Measurements from ENCODE around the gene KCNN4. TPM values are rescaled to one million over a fixed set of nuclear protein-coding genes. Genes with fewer than 3 reads are reported as not detected.
"Not testable (repeated sequence)": the region's sequence is repeated elsewhere in the genome, so short reads cannot be mapped to it uniquely, and the experiment has no call there.

The KCNN4 gene
- not detected for total RNA-seq
- polyA plus RNA-seq (2013, experiment 1 of 2): 0.89 TPM
- 0.29 TPM for polyA plus RNA-seq (2013, experiment 2 of 2)
- long read RNA-seq, experiment 1: 0 reads
- long read RNA-seq, experiment 2: 0 reads
- long read RNA-seq, experiment 3: 0 reads
- long read RNA-seq, experiment 4: 0 reads

DNA sequence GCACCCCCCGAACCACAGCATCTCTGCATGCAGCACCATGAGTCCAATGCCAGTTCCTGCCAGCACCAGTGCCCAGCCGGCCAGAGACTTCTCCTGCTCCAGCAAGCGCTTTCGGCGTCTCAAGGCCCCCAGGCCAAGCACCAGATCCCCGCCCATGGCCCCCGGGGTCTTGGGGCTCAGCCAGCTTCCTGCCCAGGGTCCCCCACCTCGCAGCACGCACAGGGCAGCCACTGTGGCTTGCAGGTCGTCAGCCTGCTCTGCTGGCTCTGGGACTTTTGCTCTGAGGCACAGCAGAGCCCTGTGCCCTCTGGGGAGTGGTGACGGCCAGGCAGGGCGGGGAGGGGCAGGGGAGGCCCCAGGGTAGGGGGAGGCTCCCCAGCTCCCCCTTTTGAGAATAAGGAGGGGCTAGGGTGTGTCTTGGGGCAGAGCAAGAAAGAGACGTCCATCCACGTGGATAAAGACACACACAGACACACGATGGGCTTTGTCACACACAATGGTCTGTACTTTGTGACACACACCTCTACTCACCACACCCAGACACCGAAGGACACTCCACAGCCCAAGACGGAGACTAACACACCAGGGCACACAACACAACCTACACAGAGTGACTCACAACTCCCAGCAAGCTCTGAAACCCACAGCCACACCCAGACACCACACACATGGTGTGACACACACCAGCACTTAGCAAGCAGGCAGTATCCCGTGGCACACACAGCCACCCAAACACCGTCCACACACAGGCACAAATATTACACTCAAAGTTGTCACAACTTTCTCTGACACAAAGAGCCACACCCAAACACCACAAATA, at the start of gene KCNN4:
Gene KCNN4 (minus strand): TSS at position 268 of the 820 bp plus-strand sequence. CDS start 112 bp downstream, at position 156.
- Mint-ChIP-seq H3K9me3 (no peaks in the 10 kb centered on the region), H3K4me1 (peaks cover 14% of the 10 kb centered on the region), H3K4me3 (no peak within 1 kb of the TSS), H3K27me3 (ENCODE audit: insufficient read depth) (peaks cover 51% of the 10 kb centered on the region), H3K27ac (no peak within 1 kb of the TSS), H3K36me3 (ENCODE audit: low read depth) (no peaks in the 10 kb centered on the region)
- no peaks in the 10 kb centered on the region for H3K9me3 ChIP-seq (ENCODE audit: control insufficient read depth, low read length)
- no peaks in the 10 kb centered on the region for H3K27me3 ChIP-seq (ENCODE audit: control insufficient read depth, insufficient read depth, low read length, poor library complexity, severe bottlenecking)
- no peaks in the 10 kb centered on the region for H3K36me3 ChIP-seq (ENCODE audit: control insufficient read depth, insufficient read depth, low read length)
- no peak within 1 kb of the TSS for H3K9ac ChIP-seq (ENCODE audit: extremely low read depth, low read length, poor library complexity, severe bottlenecking)
- no peak within 1 kb of the TSS for H3K27ac ChIP-seq (ENCODE audit: low read depth, low read length)
- TF ChIP-seq, protein P1, sequence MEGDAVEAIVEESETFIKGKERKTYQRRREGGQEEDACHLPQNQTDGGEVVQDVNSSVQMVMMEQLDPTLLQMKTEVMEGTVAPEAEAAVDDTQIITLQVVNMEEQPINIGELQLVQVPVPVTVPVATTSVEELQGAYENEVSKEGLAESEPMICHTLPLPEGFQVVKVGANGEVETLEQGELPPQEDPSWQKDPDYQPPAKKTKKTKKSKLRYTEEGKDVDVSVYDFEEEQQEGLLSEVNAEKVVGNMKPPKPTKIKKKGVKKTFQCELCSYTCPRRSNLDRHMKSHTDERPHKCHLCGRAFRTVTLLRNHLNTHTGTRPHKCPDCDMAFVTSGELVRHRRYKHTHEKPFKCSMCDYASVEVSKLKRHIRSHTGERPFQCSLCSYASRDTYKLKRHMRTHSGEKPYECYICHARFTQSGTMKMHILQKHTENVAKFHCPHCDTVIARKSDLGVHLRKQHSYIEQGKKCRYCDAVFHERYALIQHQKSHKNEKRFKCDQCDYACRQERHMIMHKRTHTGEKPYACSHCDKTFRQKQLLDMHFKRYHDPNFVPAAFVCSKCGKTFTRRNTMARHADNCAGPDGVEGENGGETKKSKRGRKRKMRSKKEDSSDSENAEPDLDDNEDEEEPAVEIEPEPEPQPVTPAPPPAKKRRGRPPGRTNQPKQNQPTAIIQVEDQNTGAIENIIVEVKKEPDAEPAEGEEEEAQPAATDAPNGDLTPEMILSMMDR (conservative IDR thresholded peaks at IDR 0.05): no peak
- 78 to 83% methylated on average over 8 to 19 of the region's 19 CpGs for WGBS, 2 experiments (ENCODE audit: insufficient coverage in 1 of 2, insufficient read length in 1 of 2)
- H3K4me3 ChIP-seq (ENCODE audit: low read length): no peak within 1 kb of the TSS
- H3K4me1 ChIP-seq (ENCODE audit: control insufficient read depth, insufficient read depth, low read length): no peaks in the 10 kb centered on the region
- DNase-seq: no peak

DNA sequence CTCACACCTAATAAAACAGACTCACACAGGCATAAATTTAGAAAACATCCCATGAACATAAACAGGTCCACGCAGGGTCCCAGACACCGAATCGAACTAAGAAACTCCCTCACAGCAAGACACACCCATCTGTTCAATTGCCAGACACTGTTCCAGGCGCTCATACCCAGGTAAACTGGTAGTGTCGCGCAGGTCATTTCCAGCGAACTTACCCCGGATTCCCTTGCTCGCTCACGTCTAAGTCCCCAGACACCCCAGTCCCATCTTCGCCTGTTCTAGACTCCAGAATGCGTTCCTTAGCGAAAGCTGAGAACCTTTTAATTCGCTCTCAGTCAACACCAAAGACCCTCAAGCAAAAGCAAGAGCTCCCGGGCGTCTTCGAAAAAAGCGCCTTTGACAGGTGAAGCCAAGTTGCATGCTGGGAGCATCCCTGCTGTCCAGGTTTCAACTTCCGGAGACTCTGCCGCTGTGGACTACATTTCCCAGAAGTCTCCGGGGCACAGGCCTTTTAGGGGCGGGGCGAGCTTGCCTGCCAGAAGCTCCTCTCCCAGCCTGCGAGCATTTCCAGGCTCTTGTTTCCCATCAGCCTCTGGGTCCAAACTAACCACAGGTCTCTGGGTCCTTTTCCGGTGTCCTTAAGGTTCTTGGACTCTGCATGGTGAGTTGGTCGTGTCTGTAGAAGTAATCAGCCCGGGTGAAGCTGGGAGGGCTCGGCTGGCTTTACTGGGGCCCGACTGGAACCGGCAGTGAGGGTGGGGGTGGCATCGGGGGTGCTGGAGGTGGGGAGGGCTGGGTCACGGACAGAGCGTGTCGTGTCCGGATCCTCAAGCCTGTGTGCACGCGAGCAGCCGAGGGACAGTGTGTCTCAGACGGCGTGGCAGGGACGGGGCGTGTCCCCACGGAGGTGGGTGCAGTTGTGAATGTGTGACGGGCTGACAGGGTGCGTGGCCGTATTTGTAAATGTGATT, 46.3 kb upstream of the KCNN4 start, which contains the start of gene ZNF283:
Gene ZNF283 (plus strand): TSS at position 535 of the 968 bp plus-strand sequence. CDS start 6,184 bp downstream, outside the sequence.
- Mint-ChIP-seq H3K4me3 (peak within 1 kb of the TSS; percentile 91), H3K36me3 (ENCODE audit: low read depth) (peaks cover 33% of the 10 kb centered on the region), H3K27me3 (ENCODE audit: insufficient read depth) (peaks cover 41% of the 10 kb centered on the region), H3K27ac (peak within 1 kb of the TSS; percentile 89), H3K4me1 (peaks cover 6% of the 10 kb centered on the region), H3K9me3 (peaks cover 11% of the 10 kb centered on the region)
- 28 to 36% methylated on average over 22 to 46 of the region's 46 CpGs for WGBS, 2 experiments (ENCODE audit: insufficient coverage in 1 of 2, insufficient read length in 1 of 2)
- Histone ChIP-seq H3K27me3 (ENCODE audit: control insufficient read depth, insufficient read depth, low read length, poor library complexity, severe bottlenecking) (peaks cover 12% of the 10 kb centered on the region), H3K36me3 (ENCODE audit: control insufficient read depth, insufficient read depth, low read length) (peaks cover 33% of the 10 kb centered on the region), H3K9me3 (ENCODE audit: control insufficient read depth, low read length) (peaks cover 10% of the 10 kb centered on the region), H3K4me1 (ENCODE audit: control insufficient read depth, insufficient read depth, low read length) (no peaks in the 10 kb centered on the region), H3K4me3 (ENCODE audit: low read length) (peak within 1 kb of the TSS; percentile 84), H3K27ac (ENCODE audit: low read depth, low read length) (no peak within 1 kb of the TSS), H3K9ac (ENCODE audit: extremely low read depth, low read length, poor library complexity, severe bottlenecking) (peak within 1 kb of the TSS; percentile 62)
- TF ChIP-seq, protein P1 (conservative IDR thresholded peaks at IDR 0.05): no peak
- DNase-seq: peak; percentile 98

DNA sequence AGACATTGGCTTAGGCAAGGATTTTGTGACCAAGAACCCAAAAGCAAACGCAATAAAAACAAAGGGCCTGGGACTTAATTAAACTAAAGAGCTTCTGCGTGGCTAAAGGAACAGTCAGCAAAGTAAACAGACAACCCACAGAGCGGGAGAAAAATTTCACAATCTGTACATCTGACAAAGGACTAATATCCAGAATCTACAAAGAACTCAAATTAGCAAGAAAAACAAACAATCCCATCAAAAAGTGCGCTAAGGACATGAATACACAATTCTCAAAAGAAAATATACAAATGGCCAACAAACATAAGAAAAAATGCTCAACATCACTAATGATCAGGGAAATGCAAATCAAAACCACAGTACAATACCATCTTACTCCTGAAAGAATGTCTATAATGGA, 43.8 kb upstream of the KCNN4 start:
- H3K4me1 Mint-ChIP-seq; H3K4me3 Mint-ChIP-seq; H3K27ac ChIP-seq (ENCODE audit: low read depth, low read length); H3K9ac ChIP-seq (ENCODE audit: extremely low read depth, low read length, poor library complexity, severe bottlenecking); DNase-seq; H3K9me3 ChIP-seq (ENCODE audit: control insufficient read depth, low read length); H3K36me3 ChIP-seq (ENCODE audit: control insufficient read depth, insufficient read depth, low read length); H3K4me3 ChIP-seq (ENCODE audit: low read length); H3K4me1 ChIP-seq (ENCODE audit: control insufficient read depth, insufficient read depth, low read length); H3K27ac Mint-ChIP-seq: not testable (repeated sequence)
- Mint-ChIP-seq H3K27me3 (ENCODE audit: insufficient read depth) (peaks cover 63% of the 10 kb centered on the region), H3K36me3 (ENCODE audit: low read depth) (peaks cover 12% of the 10 kb centered on the region), H3K9me3 (peaks cover 18% of the 10 kb centered on the region)
- WGBS, 2 experiments (ENCODE audit: insufficient coverage in 1 of 2, insufficient read length in 1 of 2): 59 to 94% methylated on average over 2 to 4 of the region's 4 CpGs
- peaks cover 36% of the 10 kb centered on the region for H3K27me3 ChIP-seq (ENCODE audit: control insufficient read depth, insufficient read depth, low read length, poor library complexity, severe bottlenecking)

DNA sequence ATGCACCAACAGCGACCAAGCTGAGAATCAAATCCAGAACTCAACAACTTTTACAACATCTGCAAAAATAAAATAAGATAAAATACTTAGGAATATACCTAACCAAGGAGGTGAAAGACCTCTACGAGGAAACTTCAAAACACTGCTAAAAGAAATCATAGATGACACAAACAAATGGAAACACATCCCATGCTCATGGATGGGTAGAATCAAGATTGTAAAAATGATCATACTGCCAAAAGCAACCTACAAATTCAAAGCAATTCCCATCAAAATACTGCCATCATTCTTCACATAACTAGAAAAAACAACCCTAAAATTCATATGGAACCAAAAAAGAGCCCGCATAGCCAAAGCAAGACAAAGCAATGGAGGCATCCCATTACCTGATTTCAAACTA, 43.1 kb upstream of the KCNN4 start:
- Mint-ChIP-seq H3K27me3 (ENCODE audit: insufficient read depth) (peaks cover 70% of the 10 kb centered on the region), H3K9me3 (peaks cover 18% of the 10 kb centered on the region)
- H3K4me1 ChIP-seq (ENCODE audit: control insufficient read depth, insufficient read depth, low read length); H3K4me3 Mint-ChIP-seq; H3K4me3 ChIP-seq (ENCODE audit: low read length); DNase-seq; H3K36me3 ChIP-seq (ENCODE audit: control insufficient read depth, insufficient read depth, low read length); H3K36me3 Mint-ChIP-seq (ENCODE audit: low read depth); H3K9me3 ChIP-seq (ENCODE audit: control insufficient read depth, low read length); H3K4me1 Mint-ChIP-seq; H3K27ac ChIP-seq (ENCODE audit: low read depth, low read length); H3K27ac Mint-ChIP-seq; H3K9ac ChIP-seq (ENCODE audit: extremely low read depth, low read length, poor library complexity, severe bottlenecking): not testable (repeated sequence)
- 82% methylated on average over 3 of the region's 3 CpGs; no CpG with 5 or more reads in 1 of the 2 experiments for WGBS, 2 experiments (ENCODE audit: insufficient coverage in 1 of 2, insufficient read length in 1 of 2)
- peaks cover 37% of the 10 kb centered on the region for H3K27me3 ChIP-seq (ENCODE audit: control insufficient read depth, insufficient read depth, low read length, poor library complexity, severe bottlenecking)
